ENCODE data around the gene USP3. TPM values are rescaled to one million over a fixed set of nuclear protein-coding genes. Genes with fewer than 3 reads are reported as not detected.

The USP3 gene
- total and polyA plus RNA-seq, 10 of the 15 experiments (the other 5 are each of a cell fraction or from before 2014, with no cell fraction given) = 23.8 to 64.5 (median 50.3) TPM

DNA sequence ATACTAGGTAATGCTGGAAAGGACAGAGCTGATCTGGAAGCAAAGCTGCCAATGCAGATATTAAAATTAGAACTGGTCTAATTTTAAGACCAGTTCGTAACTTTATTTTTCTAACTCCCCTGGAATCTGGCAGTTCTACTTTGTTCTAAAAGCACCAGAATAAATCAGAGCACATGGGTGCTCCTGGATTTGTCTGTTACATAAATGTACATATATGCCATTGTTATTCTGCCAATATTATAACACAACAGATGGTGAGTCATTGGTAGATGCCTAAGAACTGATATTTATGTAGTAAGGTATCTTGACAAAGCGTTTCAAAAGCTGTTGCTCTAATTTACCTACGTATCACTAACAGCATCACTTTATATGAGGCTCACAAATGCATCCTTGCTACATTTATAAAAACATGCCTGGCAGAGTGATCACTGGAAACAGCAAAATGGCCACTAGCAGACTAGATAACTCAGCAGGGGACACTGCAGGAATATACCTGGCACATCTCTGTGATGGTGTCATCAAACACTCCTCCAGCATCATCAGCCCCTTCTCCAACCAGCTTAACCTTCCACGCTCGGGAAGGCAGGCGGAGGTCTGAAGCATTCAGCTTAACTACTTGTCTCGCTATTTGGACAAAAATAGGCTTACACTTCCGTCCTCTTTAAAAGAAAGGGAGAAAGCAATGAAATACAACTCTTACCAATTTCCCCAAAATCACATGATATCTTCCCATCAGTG, 119.0 kb downstream of the USP3 start:
- no peak overlapping the region for H2AFZ ChIP-seq (ENCODE audit: control insufficient read depth, low read depth, low read length)
- H3K9me3 ChIP-seq (replicated peaks; ENCODE audit: control insufficient read depth, insufficient read depth, low read length) = no peaks in the 10 kb centered on the region; the same call in 2 of the 3 replicates
- ChIA-PET RAD21 (ENCODE audit: unreplicated experiment) (interaction anchor here (1.0 kb wide), 1 partner anchor 13 kb away, joined by 5 read pairs; no protein-coding TSS in a partner anchor), CTCF (interaction anchor here (0.6 to 2.7 kb wide), 4 partner anchors 9 to 195 kb away, joined by 3 to 12 read pairs (median 4); no protein-coding TSS in a partner anchor), SMC1A (ENCODE audit: uncharacterized antibody, unreplicated experiment) (interaction anchor here (0.8 to 1.4 kb wide), 6 partner anchors 13 to 357 kb away, joined by 3 read pairs; no protein-coding TSS in a partner anchor), POLR2A (no interaction called here)
- WGBS (ENCODE audit: insufficient coverage, insufficient replicate concordance, low lambda C conversion rate, missing lambda C conversion rate) = 96% methylated on average over 8 of the region's 8 CpGs
- TF ChIP-seq, protein P1, sequence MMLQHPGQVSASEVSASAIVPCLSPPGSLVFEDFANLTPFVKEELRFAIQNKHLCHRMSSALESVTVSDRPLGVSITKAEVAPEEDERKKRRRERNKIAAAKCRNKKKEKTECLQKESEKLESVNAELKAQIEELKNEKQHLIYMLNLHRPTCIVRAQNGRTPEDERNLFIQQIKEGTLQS (IDR thresholded peaks at IDR 0.05; ENCODE audit: borderline replicate concordance, extremely low read depth, low read depth, low read length) = no peak
- TF ChIP-seq, protein P2, sequence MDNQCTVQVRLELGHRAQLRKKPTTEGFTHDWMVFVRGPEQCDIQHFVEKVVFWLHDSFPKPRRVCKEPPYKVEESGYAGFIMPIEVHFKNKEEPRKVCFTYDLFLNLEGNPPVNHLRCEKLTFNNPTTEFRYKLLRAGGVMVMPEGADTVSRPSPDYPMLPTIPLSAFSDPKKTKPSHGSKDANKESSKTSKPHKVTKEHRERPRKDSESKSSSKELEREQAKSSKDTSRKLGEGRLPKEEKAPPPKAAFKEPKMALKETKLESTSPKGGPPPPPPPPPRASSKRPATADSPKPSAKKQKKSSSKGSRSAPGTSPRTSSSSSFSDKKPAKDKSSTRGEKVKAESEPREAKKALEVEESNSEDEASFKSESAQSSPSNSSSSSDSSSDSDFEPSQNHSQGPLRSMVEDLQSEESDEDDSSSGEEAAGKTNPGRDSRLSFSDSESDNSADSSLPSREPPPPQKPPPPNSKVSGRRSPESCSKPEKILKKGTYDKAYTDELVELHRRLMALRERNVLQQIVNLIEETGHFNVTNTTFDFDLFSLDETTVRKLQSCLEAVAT (IDR thresholded peaks at IDR 0.05) = no peak
- TF ChIP-seq BHLHE40 (IDR thresholded peaks at IDR 0.05; ENCODE audit: borderline replicate concordance in 1 of 2, low read depth in 2 of 2, low read length in 1 of 2) (no peak), NR2C2 (IDR thresholded peaks at IDR 0.05; ENCODE audit: borderline replicate concordance, control insufficient read depth, insufficient read length, low read depth) (no peak), NFYB (IDR thresholded peaks at IDR 0.05; ENCODE audit: insufficient read depth, low read depth, low read length) (no peak), SIX5 (IDR thresholded peaks at IDR 0.05; ENCODE audit: low read depth, low read length, severe bottlenecking) (no peak), FOS (IDR thresholded peaks at IDR 0.05; ENCODE audit: borderline replicate concordance, extremely low read depth, insufficient read length) (no peak), IRF4 (IDR thresholded peaks at IDR 0.05; ENCODE audit: low read depth, low read length) (no peak), SMC3 (IDR thresholded peaks at IDR 0.05; ENCODE audit: borderline replicate concordance, low read length) (no peak), ZNF24 (IDR thresholded peaks at IDR 0.05) (no peak)
- TF ChIP-seq, protein P3, sequence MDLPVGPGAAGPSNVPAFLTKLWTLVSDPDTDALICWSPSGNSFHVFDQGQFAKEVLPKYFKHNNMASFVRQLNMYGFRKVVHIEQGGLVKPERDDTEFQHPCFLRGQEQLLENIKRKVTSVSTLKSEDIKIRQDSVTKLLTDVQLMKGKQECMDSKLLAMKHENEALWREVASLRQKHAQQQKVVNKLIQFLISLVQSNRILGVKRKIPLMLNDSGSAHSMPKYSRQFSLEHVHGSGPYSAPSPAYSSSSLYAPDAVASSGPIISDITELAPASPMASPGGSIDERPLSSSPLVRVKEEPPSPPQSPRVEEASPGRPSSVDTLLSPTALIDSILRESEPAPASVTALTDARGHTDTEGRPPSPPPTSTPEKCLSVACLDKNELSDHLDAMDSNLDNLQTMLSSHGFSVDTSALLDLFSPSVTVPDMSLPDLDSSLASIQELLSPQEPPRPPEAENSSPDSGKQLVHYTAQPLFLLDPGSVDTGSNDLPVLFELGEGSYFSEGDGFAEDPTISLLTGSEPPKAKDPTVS (IDR thresholded peaks at IDR 0.05; ENCODE audit: low read depth, low read length) = no peak
- TF ChIP-seq, protein P4, sequence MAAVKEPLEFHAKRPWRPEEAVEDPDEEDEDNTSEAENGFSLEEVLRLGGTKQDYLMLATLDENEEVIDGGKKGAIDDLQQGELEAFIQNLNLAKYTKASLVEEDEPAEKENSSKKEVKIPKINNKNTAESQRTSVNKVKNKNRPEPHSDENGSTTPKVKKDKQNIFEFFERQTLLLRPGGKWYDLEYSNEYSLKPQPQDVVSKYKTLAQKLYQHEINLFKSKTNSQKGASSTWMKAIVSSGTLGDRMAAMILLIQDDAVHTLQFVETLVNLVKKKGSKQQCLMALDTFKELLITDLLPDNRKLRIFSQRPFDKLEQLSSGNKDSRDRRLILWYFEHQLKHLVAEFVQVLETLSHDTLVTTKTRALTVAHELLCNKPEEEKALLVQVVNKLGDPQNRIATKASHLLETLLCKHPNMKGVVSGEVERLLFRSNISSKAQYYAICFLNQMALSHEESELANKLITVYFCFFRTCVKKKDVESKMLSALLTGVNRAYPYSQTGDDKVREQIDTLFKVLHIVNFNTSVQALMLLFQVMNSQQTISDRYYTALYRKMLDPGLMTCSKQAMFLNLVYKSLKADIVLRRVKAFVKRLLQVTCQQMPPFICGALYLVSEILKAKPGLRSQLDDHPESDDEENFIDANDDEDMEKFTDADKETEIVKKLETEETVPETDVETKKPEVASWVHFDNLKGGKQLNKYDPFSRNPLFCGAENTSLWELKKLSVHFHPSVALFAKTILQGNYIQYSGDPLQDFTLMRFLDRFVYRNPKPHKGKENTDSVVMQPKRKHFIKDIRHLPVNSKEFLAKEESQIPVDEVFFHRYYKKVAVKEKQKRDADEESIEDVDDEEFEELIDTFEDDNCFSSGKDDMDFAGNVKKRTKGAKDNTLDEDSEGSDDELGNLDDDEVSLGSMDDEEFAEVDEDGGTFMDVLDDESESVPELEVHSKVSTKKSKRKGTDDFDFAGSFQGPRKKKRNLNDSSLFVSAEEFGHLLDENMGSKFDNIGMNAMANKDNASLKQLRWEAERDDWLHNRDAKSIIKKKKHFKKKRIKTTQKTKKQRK (IDR thresholded peaks at IDR 0.05; ENCODE audit: low read depth, low read length) = no peak
- TF ChIP-seq, protein P5, sequence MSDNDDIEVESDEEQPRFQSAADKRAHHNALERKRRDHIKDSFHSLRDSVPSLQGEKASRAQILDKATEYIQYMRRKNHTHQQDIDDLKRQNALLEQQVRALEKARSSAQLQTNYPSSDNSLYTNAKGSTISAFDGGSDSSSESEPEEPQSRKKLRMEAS (IDR thresholded peaks at IDR 0.05; ENCODE audit: low read depth, low read length) = no peak
- DNase-seq (ENCODE audit: low read depth, low spot score) = no peak
- H3K4me1 ChIP-seq (ENCODE audit: control insufficient read depth, insufficient read depth, low read length) = peaks cover 18% of the 10 kb centered on the region
- in situ Hi-C loops (cut with MboI) = no loop called here
- H3K9ac ChIP-seq (ENCODE audit: control insufficient read depth, insufficient read depth, low read length) = no peak overlapping the region
- H3K4me3 ChIP-seq = no peak overlapping the region
- H3K36me3 ChIP-seq (ENCODE audit: control insufficient read depth in 2 of 2, insufficient read depth in 2 of 2, low read length in 1 of 2) = peaks cover 8 to 23% of the 10 kb centered on the region in 2 experiments
- BruUV-seq (replicated peaks) = no TSS peak
- ATAC-seq = no peak
- no peak for FAIRE-seq
- no peak overlapping the region for H3K27ac ChIP-seq (ENCODE audit: control insufficient read depth, insufficient read depth)
- H3K4me2 ChIP-seq (ENCODE audit: control insufficient read depth, insufficient read depth) = no peak overlapping the region
- no peaks in the 10 kb centered on the region for H3K79me2 ChIP-seq (ENCODE audit: control insufficient read depth, insufficient read depth, low read length)
- no peaks in the 10 kb centered on the region for H4K20me1 ChIP-seq (ENCODE audit: control insufficient read depth, insufficient read depth)
- intact Hi-C loops (cut with micrococcal nuclease; ENCODE audit: unreplicated experiment) = no loop called here
- H3K27me3 ChIP-seq (replicated peaks in 1 of 2; ENCODE audit: control insufficient read depth in 2 of 2, insufficient read depth in 2 of 2, low read length in 1 of 2) = no peaks in the 10 kb centered on the region
